GM23248 (cell line): Measurements from ENCODE around the gene QKI.

ENCODE experiments used
- EZH2 ChIP-seq: fragments of 200-600 bp; sonication (generic); IDR thresholded peaks from 2 replicates; pipeline ENCODE4 v1.6.1; 2018; ENCODE audit warnings: antibody characterized with exemption, mild to moderate bottlenecking; ENCODE audit not compliant: insufficient read depth, poor library complexity, severe bottlenecking
- EZH2phosphoT487 ChIP-seq: fragments of 200-600 bp; sonication (generic); IDR thresholded peaks from 2 replicates; pipeline ENCODE4 v1.6.1; 2018; ENCODE audit warnings: antibody characterized with exemption, moderate library complexity, mild to moderate bottlenecking, low read depth; ENCODE audit not compliant: insufficient read depth

- TF ChIP-seq EZH2 (no peak), EZH2phosphoT487 (no peak)
Measured at GRCh38 chr6:163570579-163571231, 156.2 kb downstream of the QKI start.
